ACC112 (cell line): Measurements from ENCODE around the gene UBD.

Experiments
- H2AFZ ChIP-seq: fragments of 200-600 bp; sonication (generic); one replicate; pipeline ENCODE4 v1.6.0; 2017; ENCODE audit warnings: antibody characterized with exemption, low read length; ENCODE audit not compliant: unreplicated experiment
- H3K27ac ChIP-seq: fragments of 200-600 bp; sonication (generic); 2 replicates; pipeline ENCODE4 v1.5.1; 2014; ENCODE audit warnings: low read depth, mild to moderate bottlenecking, antibody characterized with exemption, low read length, moderate library complexity
- H3K27me3 ChIP-seq: fragments of 200-600 bp; sonication (generic); 2 replicates; pipeline ENCODE4 v1.6.1; 2014; ENCODE audit warnings: mild to moderate bottlenecking, antibody characterized with exemption, low read length, moderate library complexity, mixed read lengths; ENCODE audit not compliant: insufficient read depth
- H3K36me3 ChIP-seq: fragments of 200-600 bp; sonication (generic); 2 replicates; pipeline ENCODE4 v1.6.1; 2016; ENCODE audit warnings: mild to moderate bottlenecking, antibody characterized with exemption, low read length, moderate library complexity, mixed read lengths; ENCODE audit not compliant: insufficient read depth
- H3K4me1 ChIP-seq: fragments of 200-600 bp; sonication (generic); one replicate; pipeline ENCODE4 v1.6.1; 2016; ENCODE audit warnings: low read length, mixed read lengths; ENCODE audit not compliant: insufficient read depth, unreplicated experiment, control insufficient read depth
- H3K4me3 ChIP-seq: fragments of 200-600 bp; sonication (generic); 2 replicates; pipeline ENCODE4 v1.5.1; 2014; ENCODE audit warnings: mild to moderate bottlenecking, low read depth, low read length
- H3K79me2 ChIP-seq: fragments of 200-600 bp; sonication (generic); one replicate; pipeline ENCODE4 v1.6.0; 2016; ENCODE audit warnings: low read length; ENCODE audit not compliant: control insufficient read depth, unreplicated experiment, insufficient read depth

UBD gene

DNA sequence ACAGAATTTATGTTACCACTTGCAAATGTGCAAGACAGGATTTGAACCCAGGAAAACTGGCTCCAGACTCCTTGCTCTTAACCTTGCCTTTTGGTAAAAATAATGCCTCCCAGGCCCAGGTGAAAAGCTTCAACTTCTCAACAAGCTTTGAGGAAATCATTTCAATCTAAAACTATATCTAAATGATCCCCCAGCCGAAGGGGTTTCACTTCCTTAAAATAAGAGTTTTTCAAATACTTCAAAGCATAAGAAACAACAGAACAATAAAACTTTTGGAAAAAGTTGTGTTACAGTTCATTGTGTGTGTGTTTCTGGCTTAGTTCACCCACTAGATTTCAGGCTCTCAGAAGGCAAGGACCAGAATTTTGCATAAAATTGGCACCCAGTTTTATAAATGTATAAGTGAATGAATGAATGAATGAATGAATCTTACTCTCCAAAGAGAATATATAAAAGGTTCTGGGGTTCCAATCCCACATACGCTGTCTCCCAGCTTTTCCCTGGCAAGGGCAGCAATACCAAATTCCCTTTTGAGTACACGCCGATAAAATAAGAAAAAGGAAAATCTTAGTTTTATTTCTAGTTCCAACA is 30.8 kb upstream of the UBD start:
- H3K27me3 ChIP-seq, result peaks cover 26% of the 10 kb centered on the region
- H3K4me1 ChIP-seq, result no peaks in the 10 kb centered on the region
- H3K79me2 ChIP-seq, result no peaks in the 10 kb centered on the region
- H3K36me3 ChIP-seq, result no peaks in the 10 kb centered on the region
- no peak overlapping the region for H2AFZ ChIP-seq
- H3K27ac ChIP-seq, result no peak overlapping the region
- H3K4me3 ChIP-seq, result no peak overlapping the region

- H3K4me1 ChIP-seq, result no peaks in the 10 kb centered on the region
- H3K4me3 ChIP-seq, result no peak overlapping the region
- no peak overlapping the region for H3K27ac ChIP-seq
- H3K27me3 ChIP-seq, result peaks cover 32% of the 10 kb centered on the region
- H2AFZ ChIP-seq, result no peak overlapping the region
- no peaks in the 10 kb centered on the region for H3K79me2 ChIP-seq
- no peaks in the 10 kb centered on the region for H3K36me3 ChIP-seq
Observed at GRCh38 chr6:29589423-29590048, 30.0 kb upstream of the UBD start.

- Histone ChIP-seq H3K4me3 (no peak within 1 kb of the TSS), H3K4me1 (no peaks in the 10 kb centered on the region)
Observed at GRCh38 chr6:29584821-29585220, 25.3 kb upstream of the UBD start, which contains the start of gene OR2H2. TSS of gene OR2H2 (plus strand) at chr6:29585121. CDS start at chr6:29587945, 2,824 bp downstream.

GRCh38 chr6:29577544-29577943 is 18.0 kb upstream of the UBD start:
- Histone ChIP-seq H3K27me3 (peaks cover 58% of the 10 kb centered on the region), H3K4me3 (no peak overlapping the region), H3K79me2 (no peaks in the 10 kb centered on the region), H3K4me1 (no peaks in the 10 kb centered on the region), H3K27ac (no peak overlapping the region), H2AFZ (no peak overlapping the region), H3K36me3 (no peaks in the 10 kb centered on the region)

More at GRCh38 chr6:29584821-29585220, 25.3 kb upstream of the UBD start, which contains the start of gene OR2H2:
- H3K27me3 ChIP-seq, result peaks cover 48% of the 10 kb centered on the region
- no peaks in the 10 kb centered on the region for H3K79me2 ChIP-seq
- no peak within 1 kb of the TSS for H3K27ac ChIP-seq
- no peaks in the 10 kb centered on the region for H3K36me3 ChIP-seq
- no peak within 1 kb of the TSS for H2AFZ ChIP-seq

GRCh38 chr6:29576056-29576455 is 16.5 kb upstream of the UBD start:
- Histone ChIP-seq H3K27me3 (peaks cover 60% of the 10 kb centered on the region), H2AFZ (no peak overlapping the region), H3K4me3 (no peak overlapping the region)

GRCh38 chr6:29567991-29568390 is 8.5 kb upstream of the UBD start:
- no peaks in the 10 kb centered on the region for H3K36me3 ChIP-seq
- H2AFZ ChIP-seq, result no peak overlapping the region
- no peaks in the 10 kb centered on the region for H3K4me1 ChIP-seq
- H3K79me2 ChIP-seq, result no peaks in the 10 kb centered on the region
- H3K27ac ChIP-seq, result no peak overlapping the region
- peaks cover 52% of the 10 kb centered on the region for H3K27me3 ChIP-seq
- H3K4me3 ChIP-seq, result no peak overlapping the region

More at GRCh38 chr6:29576056-29576455, 16.5 kb upstream of the UBD start:
- Histone ChIP-seq H3K27ac (no peak overlapping the region), H3K79me2 (no peaks in the 10 kb centered on the region), H3K36me3 (no peaks in the 10 kb centered on the region), H3K4me1 (no peaks in the 10 kb centered on the region)

DNA sequence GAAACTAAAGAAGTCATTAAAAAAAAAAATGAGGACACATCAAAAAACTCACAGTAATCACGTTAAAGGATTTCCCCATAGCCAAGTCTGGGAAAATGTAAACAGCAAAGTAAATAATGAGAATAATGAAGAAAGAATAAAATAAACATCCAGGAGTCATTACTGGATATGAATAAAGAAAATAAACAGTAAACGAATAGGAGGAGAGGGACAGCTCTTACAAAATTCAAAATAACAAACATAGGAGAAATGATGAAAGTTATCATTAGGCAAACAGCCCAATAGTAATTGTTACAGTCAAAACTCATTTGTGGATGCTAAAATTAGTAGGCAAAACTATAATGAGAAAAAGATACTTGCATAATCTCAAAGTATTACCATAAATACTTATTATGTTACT is 8.0 kb upstream of the UBD start:
- H3K27me3 ChIP-seq, result peaks cover 56% of the 10 kb centered on the region
- H3K27ac ChIP-seq, result no peak overlapping the region
- H2AFZ ChIP-seq, result no peak overlapping the region
- no peaks in the 10 kb centered on the region for H3K36me3 ChIP-seq
- H3K4me1 ChIP-seq, result no peaks in the 10 kb centered on the region
- no peak overlapping the region for H3K4me3 ChIP-seq
- no peaks in the 10 kb centered on the region for H3K79me2 ChIP-seq

DNA sequence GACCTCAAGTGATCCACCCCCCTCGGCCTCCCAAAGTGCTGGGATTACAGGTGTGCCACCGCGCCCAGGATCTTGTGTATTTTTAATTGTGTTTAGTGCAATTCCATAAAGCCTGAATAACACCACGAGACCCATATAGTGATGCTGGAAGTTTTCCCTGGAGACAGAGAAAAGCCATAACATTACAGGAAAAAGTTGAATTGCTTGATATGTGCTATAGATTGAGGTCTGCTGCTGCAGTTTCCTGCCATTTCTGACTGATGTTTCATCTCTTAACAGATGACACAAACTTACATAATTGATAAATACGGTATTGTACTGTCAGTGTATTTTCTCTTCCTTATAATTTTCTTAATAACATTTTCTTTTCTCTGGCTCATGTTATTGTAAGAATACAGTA is 7.3 kb upstream of the UBD start:
- Histone ChIP-seq H3K27me3 (peaks cover 53% of the 10 kb centered on the region), H3K4me3 (no peak overlapping the region), H3K36me3 (no peaks in the 10 kb centered on the region), H3K79me2 (no peaks in the 10 kb centered on the region), H2AFZ (no peak overlapping the region), H3K27ac (no peak overlapping the region), H3K4me1 (no peaks in the 10 kb centered on the region)

- no peak overlapping the region for H2AFZ ChIP-seq
- H3K36me3 ChIP-seq, result no peaks in the 10 kb centered on the region
- H3K27ac ChIP-seq, result no peak overlapping the region
- H3K4me1 ChIP-seq, result no peaks in the 10 kb centered on the region
- H3K27me3 ChIP-seq, result peaks cover 49% of the 10 kb centered on the region
- H3K79me2 ChIP-seq, result no peaks in the 10 kb centered on the region
- no peak overlapping the region for H3K4me3 ChIP-seq
Observed at GRCh38 chr6:29564875-29565274, 5.3 kb upstream of the UBD start.

DNA sequence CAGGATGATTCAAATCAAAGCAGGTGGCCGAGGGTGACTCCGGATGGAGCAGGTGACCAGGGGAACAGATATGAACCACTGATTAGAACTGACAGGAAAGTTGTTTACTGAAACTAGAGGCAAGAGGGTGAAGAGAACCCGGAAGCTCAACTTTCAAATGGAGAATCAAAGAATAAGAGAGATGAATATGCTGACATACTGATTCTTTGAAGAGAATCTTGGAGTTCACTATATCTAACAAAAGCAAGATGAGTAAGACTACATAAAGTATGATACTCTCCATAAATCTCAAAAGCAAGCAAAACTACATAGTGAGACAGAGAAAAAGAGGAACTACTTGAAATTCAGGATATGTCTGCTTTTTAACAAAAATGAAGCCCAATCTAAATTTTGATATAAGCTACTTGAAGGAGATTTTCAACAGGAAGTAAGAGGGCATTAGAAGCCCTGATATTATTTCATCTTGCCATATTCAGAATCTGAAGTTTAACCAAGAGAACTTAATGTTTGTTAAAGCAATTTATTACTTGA is 4.0 kb upstream of the UBD start:
- H3K79me2 ChIP-seq, result no peaks in the 10 kb centered on the region
- no peak overlapping the region for H3K27ac ChIP-seq
- H3K4me1 ChIP-seq, result no peaks in the 10 kb centered on the region
- no peak overlapping the region for H2AFZ ChIP-seq
- H3K27me3 ChIP-seq, result peaks cover 59% of the 10 kb centered on the region
- no peaks in the 10 kb centered on the region for H3K36me3 ChIP-seq
- no peak overlapping the region for H3K4me3 ChIP-seq

DNA sequence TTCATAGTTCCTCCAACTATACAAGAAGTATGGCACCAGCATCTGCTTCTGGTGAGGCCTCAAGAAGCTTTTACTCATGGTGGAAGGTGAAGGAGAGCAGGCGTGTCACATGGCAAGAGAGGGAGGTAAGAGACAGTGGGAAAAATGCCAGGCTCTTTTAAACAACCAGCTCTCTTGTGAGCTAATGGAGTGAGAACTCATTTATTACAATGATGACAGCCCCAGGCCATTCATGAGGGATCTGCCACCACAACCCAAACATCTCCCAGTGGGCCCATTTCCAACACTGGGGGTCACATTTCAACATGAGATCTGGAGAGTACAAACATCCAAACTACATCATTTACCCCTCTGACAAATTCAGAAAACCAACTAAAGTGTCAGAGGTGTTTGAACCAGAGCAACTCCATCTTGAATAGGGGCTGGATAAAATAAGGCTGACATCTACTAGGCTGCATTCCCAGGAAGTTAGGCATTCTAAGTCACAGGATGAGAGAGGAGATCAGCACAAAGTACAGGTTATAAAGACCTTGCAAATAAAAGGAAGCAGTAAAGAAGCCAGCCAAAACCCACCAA is 2.2 kb upstream of the UBD start:
- Histone ChIP-seq H3K4me3 (no peak overlapping the region), H3K27ac (no peak overlapping the region), H3K4me1 (no peaks in the 10 kb centered on the region), H3K27me3 (peaks cover 56% of the 10 kb centered on the region), H2AFZ (no peak overlapping the region), H3K79me2 (no peaks in the 10 kb centered on the region), H3K36me3 (no peaks in the 10 kb centered on the region)
